ENCODE measurements around the gene GPC3. TPM values are rescaled to one million over a fixed set of nuclear protein-coding genes. Genes with fewer than 3 reads are reported as not detected.
A peak's percentile ranks its signal among the peaks of the same experiment; 100 is the strongest.

GPC3 gene
- total and polyA plus RNA-seq, 4 donors, result 70.5 to 109 (median 76.3) TPM

DNA sequence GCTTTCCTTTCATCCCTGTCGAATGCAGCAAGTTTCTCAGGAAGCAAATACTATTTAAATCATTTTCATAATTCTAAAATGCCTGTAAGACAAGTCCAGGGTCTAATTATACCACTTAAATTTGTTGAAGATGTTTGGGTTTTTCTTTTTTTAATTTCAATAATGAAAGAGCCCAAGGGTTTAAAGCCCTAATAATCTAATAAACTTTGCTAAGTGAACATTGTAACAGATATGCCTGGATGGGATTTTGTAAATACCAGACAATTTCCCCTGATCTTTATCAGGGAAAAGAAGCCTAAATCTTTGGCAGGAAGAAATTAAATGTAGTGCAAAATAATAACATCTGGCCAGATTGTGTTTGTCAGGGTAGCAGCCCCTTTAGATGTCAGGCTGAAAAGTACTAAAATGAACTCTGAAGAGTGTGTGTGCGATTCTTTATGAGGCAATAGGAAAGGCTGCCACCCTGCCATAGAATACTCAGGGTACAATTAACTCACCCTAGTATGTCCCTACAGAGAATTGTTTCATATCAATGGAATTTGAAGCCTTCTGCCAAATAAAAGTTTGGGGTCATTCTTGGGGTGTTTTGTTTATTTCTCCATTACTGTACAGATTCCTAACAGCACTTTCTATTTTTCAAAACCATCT, 45.6 kb downstream of the GPC3 start:
- Histone ChIP-seq H3K4me3 (ENCODE audit: low read depth, low read length) (no peak overlapping the region), H3K4me1 (ENCODE audit: control insufficient read depth, insufficient read depth, low read length) (no peaks in the 10 kb centered on the region), H3K27me3 (ENCODE audit: control insufficient read depth, insufficient read depth, low read length) (peaks cover 2% of the 10 kb centered on the region), H3K9me3 (ENCODE audit: control insufficient read depth, insufficient read depth, low read length) (no peaks in the 10 kb centered on the region), H3K36me3 (ENCODE audit: control insufficient read depth, insufficient read depth, low read length) (no peaks in the 10 kb centered on the region), H3K27ac (ENCODE audit: low read depth, low read length) (no peak overlapping the region)
- no peak for DNase-seq (ENCODE audit: low read depth in 4 of 6, low spot score in 6 of 6)
- no CpG with 5 or more reads among the region's 2 CpGs for WGBS (ENCODE audit: insufficient coverage)

DNA sequence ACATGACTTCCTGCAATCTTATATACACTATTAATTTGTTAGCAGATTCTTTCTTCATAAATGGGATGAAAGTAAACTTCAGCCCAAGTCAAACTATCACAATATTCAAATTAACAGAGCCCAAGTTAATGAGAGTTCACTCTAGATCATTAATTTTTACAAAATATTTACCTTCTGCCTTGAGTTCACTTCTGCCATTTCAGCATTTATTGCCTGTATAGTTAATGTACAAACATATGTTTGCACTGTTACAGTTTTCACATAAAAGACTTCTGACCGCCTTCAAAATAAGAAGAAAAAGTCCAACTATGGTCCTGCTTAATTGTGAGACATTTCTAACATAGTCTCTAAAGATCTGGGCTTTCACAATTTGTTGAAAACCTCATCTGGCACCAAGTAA, 46.9 kb downstream of the GPC3 start:
- no peaks in the 10 kb centered on the region for H3K36me3 ChIP-seq (ENCODE audit: control insufficient read depth, insufficient read depth, low read length)
- H3K27ac ChIP-seq (ENCODE audit: low read depth, low read length), result no peak overlapping the region
- no CpG with 5 or more reads among the region's 1 CpG for WGBS (ENCODE audit: insufficient coverage)
- no peak for DNase-seq (ENCODE audit: low read depth in 4 of 6, low spot score in 6 of 6)
- H3K4me3 ChIP-seq (ENCODE audit: low read depth, low read length), result no peak overlapping the region
- peaks cover 3% of the 10 kb centered on the region for H3K27me3 ChIP-seq (ENCODE audit: control insufficient read depth, insufficient read depth, low read length)
- no peaks in the 10 kb centered on the region for H3K4me1 ChIP-seq (ENCODE audit: control insufficient read depth, insufficient read depth, low read length)
- H3K9me3 ChIP-seq (ENCODE audit: control insufficient read depth, insufficient read depth, low read length), result no peaks in the 10 kb centered on the region

DNA sequence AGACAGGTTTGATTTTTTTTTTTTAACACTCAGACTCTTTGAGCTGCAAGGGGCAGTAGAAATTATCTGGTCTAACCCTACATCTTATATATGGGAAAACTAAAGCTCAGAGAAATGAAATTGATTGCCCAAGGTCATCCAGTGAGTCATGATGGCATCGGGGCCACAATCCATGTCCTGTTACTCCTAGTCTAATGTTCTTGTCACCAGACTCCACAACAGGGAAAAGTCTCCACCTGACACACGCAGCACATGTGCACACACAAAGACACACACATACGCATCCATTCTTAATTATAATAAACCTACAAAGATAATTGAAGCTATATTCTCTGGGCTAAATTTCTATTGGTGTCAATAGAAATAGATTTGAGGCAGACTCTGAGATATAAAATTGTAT, 48.4 kb downstream of the GPC3 start:
- 100% methylated on average over 1 of the region's 3 CpGs for WGBS (ENCODE audit: insufficient coverage)
- Histone ChIP-seq H3K27me3 (ENCODE audit: control insufficient read depth, insufficient read depth, low read length) (peaks cover 5% of the 10 kb centered on the region), H3K4me1 (ENCODE audit: control insufficient read depth, insufficient read depth, low read length) (no peaks in the 10 kb centered on the region), H3K36me3 (ENCODE audit: control insufficient read depth, insufficient read depth, low read length) (no peaks in the 10 kb centered on the region), H3K9me3 (ENCODE audit: control insufficient read depth, insufficient read depth, low read length) (no peaks in the 10 kb centered on the region), H3K27ac (ENCODE audit: low read depth, low read length) (no peak overlapping the region), H3K4me3 (ENCODE audit: low read depth, low read length) (no peak overlapping the region)
- no peak for DNase-seq (ENCODE audit: low read depth in 4 of 6, low spot score in 6 of 6)

DNA sequence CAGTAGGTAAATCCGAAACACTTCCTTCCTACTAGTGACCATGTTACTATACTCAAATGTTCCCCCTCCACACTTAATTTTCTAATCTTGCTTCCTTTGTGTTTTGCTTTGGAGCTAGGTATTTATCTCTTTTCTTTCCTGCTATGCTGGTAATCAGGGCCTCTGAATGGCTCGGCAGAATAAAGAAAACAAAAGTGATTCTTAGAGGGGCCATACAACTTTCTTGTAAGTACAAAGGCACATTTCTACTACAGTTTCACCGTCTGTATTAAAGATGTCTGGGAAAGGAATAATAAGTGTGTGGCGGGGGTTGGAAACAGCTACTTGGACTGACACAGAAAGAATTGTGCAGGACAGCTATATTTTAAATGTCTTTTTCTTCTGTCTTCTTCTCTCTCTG, 50.3 kb downstream of the GPC3 start:
- peaks cover 3% of the 10 kb centered on the region for H3K27me3 ChIP-seq (ENCODE audit: control insufficient read depth, insufficient read depth, low read length)
- H3K27ac ChIP-seq (ENCODE audit: low read depth, low read length), result no peak overlapping the region
- DNase-seq (ENCODE audit: low read depth in 4 of 6, low spot score in 6 of 6), result peak in 1 of 6 donors; percentile 20
- no peaks in the 10 kb centered on the region for H3K36me3 ChIP-seq (ENCODE audit: control insufficient read depth, insufficient read depth, low read length)
- no peaks in the 10 kb centered on the region for H3K4me1 ChIP-seq (ENCODE audit: control insufficient read depth, insufficient read depth, low read length)
- no peaks in the 10 kb centered on the region for H3K9me3 ChIP-seq (ENCODE audit: control insufficient read depth, insufficient read depth, low read length)
- 60% methylated on average over 1 of the region's 4 CpGs for WGBS (ENCODE audit: insufficient coverage)
- H3K4me3 ChIP-seq (ENCODE audit: low read depth, low read length), result no peak overlapping the region

DNA sequence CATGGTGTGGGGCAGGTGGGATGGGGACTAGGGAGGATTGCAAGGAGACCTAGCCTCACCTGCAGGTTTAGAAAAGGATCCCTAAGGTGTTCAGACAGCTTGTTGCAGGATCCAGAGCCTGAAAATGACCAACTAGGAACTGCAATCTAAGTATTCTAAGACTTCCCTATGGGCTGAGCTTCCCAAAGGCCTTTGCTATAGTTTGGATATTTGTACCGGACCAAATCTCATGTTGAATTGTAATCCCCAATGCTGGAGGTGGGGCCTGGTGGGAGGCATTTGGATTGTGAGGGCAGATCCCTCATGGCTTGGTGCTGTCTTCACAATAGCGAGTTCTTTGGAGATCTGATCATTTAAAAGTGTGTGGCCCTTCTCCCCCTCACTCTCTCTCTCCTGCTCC, 52.1 kb downstream of the GPC3 start:
- H3K9me3 ChIP-seq (ENCODE audit: control insufficient read depth, insufficient read depth, low read length), result no peaks in the 10 kb centered on the region
- H3K4me1 ChIP-seq (ENCODE audit: control insufficient read depth, insufficient read depth, low read length), result no peaks in the 10 kb centered on the region
- H3K27me3 ChIP-seq (ENCODE audit: control insufficient read depth, insufficient read depth, low read length), result peaks cover 3% of the 10 kb centered on the region
- H3K36me3 ChIP-seq (ENCODE audit: control insufficient read depth, insufficient read depth, low read length), result no peaks in the 10 kb centered on the region
- WGBS (ENCODE audit: insufficient coverage), result 86% methylated on average over 2 of the region's 2 CpGs
- H3K4me3 ChIP-seq (ENCODE audit: low read depth, low read length), result no peak overlapping the region
- DNase-seq (ENCODE audit: low read depth in 4 of 6, low spot score in 6 of 6), result no peak
- H3K27ac ChIP-seq (ENCODE audit: low read depth, low read length), result no peak overlapping the region

DNA sequence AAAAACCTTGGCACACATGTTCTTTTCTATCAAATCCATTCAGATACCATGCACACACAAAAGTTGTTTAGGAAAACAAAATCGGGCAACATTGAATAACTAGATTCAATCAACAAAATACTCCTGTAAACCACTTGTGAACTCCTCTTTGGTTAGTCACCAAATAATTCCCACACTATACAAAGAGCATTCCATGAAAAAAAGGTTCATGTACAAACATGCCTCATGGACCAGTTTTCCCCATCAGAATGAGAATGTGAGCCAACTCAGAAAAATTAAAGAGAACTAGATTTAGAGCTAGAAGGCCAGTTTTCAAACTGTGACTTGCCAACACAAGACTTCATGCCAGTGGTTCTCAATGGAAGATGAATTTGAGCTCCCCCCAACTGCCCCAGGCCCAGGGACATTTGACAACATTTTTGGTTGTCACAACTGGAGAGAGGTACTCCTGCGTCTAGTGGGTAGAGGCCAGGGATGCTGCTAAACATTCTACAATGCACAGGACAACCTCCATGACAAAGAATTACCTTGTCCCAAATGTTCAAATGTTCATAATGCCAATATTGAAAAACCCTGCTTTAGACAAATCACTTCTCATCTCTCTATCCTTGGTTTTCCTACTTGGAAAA, 55.4 kb downstream of the GPC3 start:
- H3K4me3 ChIP-seq (ENCODE audit: low read depth, low read length), result no peak overlapping the region
- no peaks in the 10 kb centered on the region for H3K4me1 ChIP-seq (ENCODE audit: control insufficient read depth, insufficient read depth, low read length)
- H3K27me3 ChIP-seq (ENCODE audit: control insufficient read depth, insufficient read depth, low read length), result peaks cover 3% of the 10 kb centered on the region
- DNase-seq (ENCODE audit: low read depth in 4 of 6, low spot score in 6 of 6), result no peak
- H3K27ac ChIP-seq (ENCODE audit: low read depth, low read length), result no peak overlapping the region
- H3K9me3 ChIP-seq (ENCODE audit: control insufficient read depth, insufficient read depth, low read length), result no peaks in the 10 kb centered on the region
- 82% methylated on average over 1 of the region's 2 CpGs for WGBS (ENCODE audit: insufficient coverage)
- H3K36me3 ChIP-seq (ENCODE audit: control insufficient read depth, insufficient read depth, low read length), result no peaks in the 10 kb centered on the region

DNA sequence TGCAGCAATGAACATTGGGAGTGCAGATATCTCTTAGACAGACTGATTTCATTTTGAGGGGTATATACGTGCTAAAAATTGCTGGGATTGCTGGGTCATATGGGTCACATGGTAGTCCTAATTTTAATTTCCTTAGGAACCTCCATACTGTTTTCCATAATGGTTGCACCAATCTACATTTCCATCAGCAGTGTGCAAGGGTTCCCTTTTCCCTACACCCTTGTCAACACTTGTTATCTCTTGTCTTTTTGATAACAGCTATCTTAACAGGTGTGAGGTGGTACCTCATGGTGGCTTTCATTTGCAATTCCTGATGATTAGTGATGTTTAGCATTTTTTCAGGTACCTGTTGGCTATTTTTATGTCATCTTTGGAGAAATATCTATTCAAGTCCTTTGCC, 57.0 kb downstream of the GPC3 start:
- Histone ChIP-seq H3K9me3 (ENCODE audit: control insufficient read depth, insufficient read depth, low read length) (no peaks in the 10 kb centered on the region), H3K27ac (ENCODE audit: low read depth, low read length) (no peak overlapping the region), H3K4me3 (ENCODE audit: low read depth, low read length) (no peak overlapping the region), H3K36me3 (ENCODE audit: control insufficient read depth, insufficient read depth, low read length) (no peaks in the 10 kb centered on the region), H3K27me3 (ENCODE audit: control insufficient read depth, insufficient read depth, low read length) (peaks cover 2% of the 10 kb centered on the region), H3K4me1 (ENCODE audit: control insufficient read depth, insufficient read depth, low read length) (no peaks in the 10 kb centered on the region)
- DNase-seq (ENCODE audit: low read depth in 4 of 6, low spot score in 6 of 6), result no peak
- WGBS (ENCODE audit: insufficient coverage), result no CpG with 5 or more reads among the region's 1 CpG

DNA sequence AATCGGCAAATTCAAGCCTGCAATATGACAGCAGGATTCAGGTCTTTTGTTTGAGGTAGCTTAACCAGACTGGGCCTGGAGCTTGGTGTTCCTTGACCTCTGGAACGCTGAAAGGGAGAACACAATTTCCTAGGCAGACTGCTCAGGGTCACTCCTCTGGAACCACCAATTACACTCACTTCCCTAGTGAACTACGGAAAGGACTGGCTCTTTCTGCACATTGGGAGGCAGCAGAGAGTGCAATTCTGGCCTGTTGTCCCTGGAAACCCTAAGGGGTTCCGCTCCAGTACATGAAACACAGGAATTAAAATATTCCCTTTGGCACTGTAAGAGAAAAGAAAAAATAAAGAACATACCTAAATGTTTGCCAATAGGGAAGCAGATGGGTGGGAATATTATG, 58.6 kb downstream of the GPC3 start:
- no peaks in the 10 kb centered on the region for H3K9me3 ChIP-seq (ENCODE audit: control insufficient read depth, insufficient read depth, low read length)
- no peak for DNase-seq (ENCODE audit: low read depth in 4 of 6, low spot score in 6 of 6)
- peaks cover 2% of the 10 kb centered on the region for H3K27me3 ChIP-seq (ENCODE audit: control insufficient read depth, insufficient read depth, low read length)
- no peaks in the 10 kb centered on the region for H3K4me1 ChIP-seq (ENCODE audit: control insufficient read depth, insufficient read depth, low read length)
- H3K27ac ChIP-seq (ENCODE audit: low read depth, low read length), result no peak overlapping the region
- 33% methylated on average over 2 of the region's 4 CpGs for WGBS (ENCODE audit: insufficient coverage)
- no peak overlapping the region for H3K4me3 ChIP-seq (ENCODE audit: low read depth, low read length)
- no peaks in the 10 kb centered on the region for H3K36me3 ChIP-seq (ENCODE audit: control insufficient read depth, insufficient read depth, low read length)

DNA sequence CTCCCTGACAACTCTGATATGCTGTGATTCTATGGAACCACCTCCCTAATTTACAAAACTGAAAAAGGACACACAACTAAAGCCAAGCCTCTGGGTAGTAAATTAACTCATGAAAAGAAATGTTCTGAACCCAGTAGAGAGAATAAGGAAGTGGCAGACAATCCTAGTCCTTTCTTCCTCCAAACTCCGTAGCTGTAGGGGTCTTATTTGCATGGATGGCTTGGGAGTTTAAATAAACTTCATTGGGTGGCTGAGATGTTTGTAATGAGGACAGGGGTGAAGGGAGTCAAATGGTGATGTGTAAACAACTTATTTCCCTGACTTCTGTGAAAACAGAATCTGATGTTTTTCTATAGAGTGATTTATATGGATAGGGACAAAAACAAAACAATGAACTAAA, 59.3 kb downstream of the GPC3 start:
- Histone ChIP-seq H3K4me3 (ENCODE audit: low read depth, low read length) (no peak overlapping the region), H3K27ac (ENCODE audit: low read depth, low read length) (no peak overlapping the region), H3K9me3 (ENCODE audit: control insufficient read depth, insufficient read depth, low read length) (no peaks in the 10 kb centered on the region), H3K4me1 (ENCODE audit: control insufficient read depth, insufficient read depth, low read length) (no peaks in the 10 kb centered on the region), H3K27me3 (ENCODE audit: control insufficient read depth, insufficient read depth, low read length) (peaks cover 2% of the 10 kb centered on the region), H3K36me3 (ENCODE audit: control insufficient read depth, insufficient read depth, low read length) (no peaks in the 10 kb centered on the region)
- DNase-seq (ENCODE audit: low read depth in 4 of 6, low spot score in 6 of 6), result no peak
- WGBS (ENCODE audit: insufficient coverage), result no CpG with 5 or more reads among the region's 1 CpG

DNA sequence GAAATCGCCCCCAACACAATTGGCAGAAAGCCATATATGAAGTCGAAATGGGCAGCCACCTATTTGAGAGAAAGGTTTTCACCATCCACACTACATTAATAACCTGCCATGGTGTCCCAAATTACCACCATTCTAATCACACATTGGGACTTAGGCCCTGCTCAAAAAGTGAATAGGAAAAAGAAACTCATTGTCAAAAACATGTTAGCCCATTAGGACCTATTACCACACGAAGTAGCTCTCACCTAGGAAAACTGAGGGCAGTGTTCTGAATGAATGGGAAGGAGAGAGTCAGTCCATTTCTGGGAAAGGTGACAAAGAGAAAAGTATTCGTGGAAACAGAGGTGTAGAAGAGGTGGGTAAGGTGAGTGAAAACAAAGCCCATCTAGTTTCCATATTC, 60.8 kb downstream of the GPC3 start:
- Histone ChIP-seq H3K4me3 (ENCODE audit: low read depth, low read length) (no peak overlapping the region), H3K9me3 (ENCODE audit: control insufficient read depth, insufficient read depth, low read length) (no peaks in the 10 kb centered on the region), H3K4me1 (ENCODE audit: control insufficient read depth, insufficient read depth, low read length) (no peaks in the 10 kb centered on the region), H3K27ac (ENCODE audit: low read depth, low read length) (no peak overlapping the region), H3K36me3 (ENCODE audit: control insufficient read depth, insufficient read depth, low read length) (no peaks in the 10 kb centered on the region), H3K27me3 (ENCODE audit: control insufficient read depth, insufficient read depth, low read length) (peaks cover 2% of the 10 kb centered on the region)
- WGBS (ENCODE audit: insufficient coverage), result 41% methylated on average over 2 of the region's 4 CpGs
- no peak for DNase-seq (ENCODE audit: low read depth in 4 of 6, low spot score in 6 of 6)

All from spinal cord (tissue), 10 donors.